GM21515 (cell line): ENCODE results near the gene NIFK.
A peak's percentile ranks its signal among the peaks of the same experiment; 100 is the strongest.
"Not testable (repeated sequence)": the region's sequence is repeated elsewhere in the genome, so short reads cannot be mapped to it uniquely, and the experiment has no call there.

ENCODE experiments used
- ATAC-seq: cut with Tn5 transposase; IDR thresholded peaks from one replicate; pipeline ENCODE4 v1.9.1; 2021; ENCODE audit not compliant: unreplicated experiment

Gene NIFK

GRCh38 chr2:121734544-121734943, 2.1 kb downstream of the NIFK start:
- ATAC-seq: not testable (repeated sequence)

- ATAC-seq: no peak
Observed at GRCh38 chr2:121731366-121731765, 5.3 kb downstream of the NIFK start.

GRCh38 chr2:121727950-121728349, 8.7 kb downstream of the NIFK start:
- no peak for ATAC-seq

- ATAC-seq: no peak
Observed at GRCh38 chr2:121727332-121727731, 9.3 kb downstream of the NIFK start.

GRCh38 chr2:121723316-121723715, 13.4 kb downstream of the NIFK start:
- no peak for ATAC-seq

GRCh38 chr2:121722479-121722878, 14.2 kb downstream of the NIFK start:
- no peak for ATAC-seq

- no peak for ATAC-seq
Observed at GRCh38 chr2:121721926-121722325, 14.7 kb downstream of the NIFK start.

- ATAC-seq: no peak
Observed at GRCh38 chr2:121717529-121717928, 19.1 kb downstream of the NIFK start.

GRCh38 chr2:121716126-121716525, 20.5 kb downstream of the NIFK start:
- no peak for ATAC-seq

GRCh38 chr2:121711481-121711880, 25.2 kb downstream of the NIFK start:
- ATAC-seq: not testable (repeated sequence)

GRCh38 chr2:121710470-121711170, 26.1 kb downstream of the NIFK start:
- ATAC-seq: no peak

GRCh38 chr2:121709776-121710469, 26.8 kb downstream of the NIFK start:
- ATAC-seq: no peak

GRCh38 chr2:121707920-121708361, 28.7 kb downstream of the NIFK start:
- no peak for ATAC-seq

- no peak for ATAC-seq
Observed at GRCh38 chr2:121707344-121707919, 29.2 kb downstream of the NIFK start.

- ATAC-seq: no peak
Observed at GRCh38 chr2:121705958-121706357, 30.7 kb downstream of the NIFK start.

- no peak for ATAC-seq
Observed at GRCh38 chr2:121705390-121705789, 31.3 kb downstream of the NIFK start.

- not testable (repeated sequence) for ATAC-seq
Observed at GRCh38 chr2:121701761-121702160, 34.9 kb downstream of the NIFK start.

- ATAC-seq: peak; percentile 93
Observed at GRCh38 chr2:121699421-121700333, 37.0 kb downstream of the NIFK start.

GRCh38 chr2:121698318-121698930, 38.3 kb downstream of the NIFK start:
- no peak for ATAC-seq

GRCh38 chr2:121697108-121697631, 39.5 kb downstream of the NIFK start:
- ATAC-seq: no peak
